ENCODE measurements around the gene WDR37.
A peak's percentile ranks its signal among the peaks of the same experiment; 100 is the strongest.
"Not testable (repeated sequence)": the region's sequence is repeated elsewhere in the genome, so short reads cannot be mapped to it uniquely, and the experiment has no call there.

WDR37 gene

DNA sequence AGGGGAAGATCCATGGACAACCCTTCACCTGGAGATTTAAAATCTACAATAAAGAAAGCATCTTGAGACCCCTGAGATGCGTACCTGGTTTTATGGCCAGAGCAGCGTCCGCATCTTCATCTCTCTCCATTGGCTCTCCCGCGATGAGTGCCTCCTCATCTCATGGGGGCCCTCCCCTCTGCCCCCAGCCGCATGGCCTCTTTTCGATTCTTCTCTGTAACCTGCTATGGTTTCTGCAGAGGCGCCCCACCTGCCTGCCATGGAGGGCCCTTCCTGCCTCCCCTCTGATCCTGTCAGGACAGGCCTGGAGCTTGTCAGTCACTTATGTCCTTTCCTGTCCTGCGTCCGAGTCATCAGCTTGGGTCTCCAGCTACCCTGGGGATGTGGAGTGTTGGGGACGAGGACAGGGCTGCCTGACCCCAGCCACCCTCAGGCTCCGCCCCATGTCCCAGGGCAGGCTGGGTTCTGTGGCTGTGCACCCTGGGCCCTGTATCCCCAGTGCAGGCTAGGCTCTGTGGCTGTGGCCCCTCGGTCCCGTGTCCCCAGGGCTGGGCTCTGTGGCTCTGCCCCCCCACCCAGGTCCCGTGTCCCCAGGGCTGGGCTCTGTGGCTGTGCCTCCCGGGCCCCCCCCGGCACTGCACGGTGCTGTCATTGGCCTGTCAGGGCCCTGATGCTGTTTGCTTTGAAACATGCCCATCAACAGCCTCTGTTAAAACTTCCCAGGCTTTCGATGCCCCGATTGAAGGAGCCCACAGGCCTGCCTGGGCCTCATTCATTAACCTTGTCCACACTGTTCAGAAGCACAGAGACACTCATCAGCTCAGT lies 99.8 kb downstream of the WDR37 start:
- DNase-seq: no peak

DNA sequence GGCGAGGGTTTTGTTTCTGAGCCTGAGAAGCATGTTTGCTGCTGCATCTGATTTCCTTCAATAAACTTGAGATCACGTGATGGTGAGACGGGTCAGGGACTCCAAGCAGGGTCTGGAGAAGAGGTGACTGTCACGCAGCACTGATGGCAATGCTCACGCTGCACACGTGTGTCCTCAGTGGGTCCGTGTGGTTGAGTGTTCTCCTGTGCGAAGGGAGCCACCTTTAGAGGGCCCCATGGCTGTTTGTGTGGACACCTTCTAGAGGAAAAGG lies 100.4 kb downstream of the WDR37 start:
- peak; percentile 1 for DNase-seq

DNA sequence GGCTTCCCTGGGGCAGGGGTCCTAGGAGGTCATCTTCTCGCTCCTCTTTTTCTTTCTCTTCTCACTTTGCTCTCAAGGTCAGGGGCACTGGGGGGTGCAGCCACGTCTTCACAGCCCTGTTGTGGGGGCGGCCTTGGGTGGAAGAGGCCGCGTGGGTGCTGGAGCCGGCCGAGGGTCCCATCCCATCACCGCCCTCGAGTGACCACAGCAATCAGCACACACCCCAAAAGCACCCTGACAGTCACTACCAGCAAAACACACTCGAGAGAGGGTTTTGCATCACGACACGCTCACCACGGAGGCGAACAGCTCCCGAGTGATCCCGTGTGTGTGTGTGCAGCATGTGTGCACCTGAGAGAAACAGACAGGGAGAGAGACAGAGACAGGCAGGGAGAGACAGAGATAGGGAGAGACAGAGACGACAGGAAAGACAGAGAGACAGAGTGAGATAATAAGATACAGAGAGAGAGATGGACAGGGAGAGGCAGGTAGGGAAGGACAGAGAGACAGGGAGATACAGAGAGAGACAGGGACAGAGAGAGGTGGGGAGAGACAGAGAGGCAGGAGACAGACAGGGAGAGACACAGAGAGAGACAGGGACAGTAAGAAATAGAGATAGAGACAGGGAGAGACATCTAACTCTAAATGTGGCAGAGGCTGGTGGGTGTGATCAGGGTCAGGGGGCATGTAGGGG lies 100.9 kb downstream of the WDR37 start:
- no peak for DNase-seq

DNA sequence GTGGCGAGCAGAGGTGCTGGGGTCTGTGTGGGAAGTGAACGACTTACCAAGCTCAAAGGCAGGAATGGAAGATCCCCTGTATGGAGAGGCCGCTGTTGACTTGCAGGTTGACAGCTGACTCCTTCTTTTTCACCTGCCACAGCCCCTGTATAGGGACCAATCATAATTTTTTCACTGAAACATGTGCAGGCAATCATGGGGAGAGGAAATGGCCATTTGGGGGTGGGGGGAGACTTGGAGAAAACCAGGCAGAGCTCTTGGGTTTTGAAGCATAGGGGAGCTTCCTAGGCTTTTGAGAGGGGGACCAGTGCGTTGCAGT lies 101.4 kb downstream of the WDR37 start:
- no peak for DNase-seq

DNA sequence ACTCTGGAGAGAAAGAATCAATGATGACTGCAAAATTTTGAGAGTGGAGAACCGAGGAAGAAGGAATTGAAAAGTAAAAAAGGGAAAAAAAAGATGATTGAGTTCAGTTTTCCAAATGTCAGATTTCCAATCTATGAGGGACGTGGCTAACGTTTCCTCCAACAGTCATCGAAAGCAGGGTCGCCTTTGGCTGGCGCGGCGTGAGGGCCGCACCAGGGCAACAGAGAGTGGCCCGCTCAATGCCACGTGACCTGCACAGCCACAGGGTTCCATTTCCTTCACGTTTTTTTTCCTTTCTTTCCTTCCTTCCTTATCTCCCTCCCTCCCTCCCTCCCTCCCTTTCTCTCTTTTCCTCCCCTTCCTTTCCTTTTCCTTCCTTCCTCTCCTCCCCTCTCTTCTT lies 101.9 kb downstream of the WDR37 start:
- DNase-seq: no peak

DNA sequence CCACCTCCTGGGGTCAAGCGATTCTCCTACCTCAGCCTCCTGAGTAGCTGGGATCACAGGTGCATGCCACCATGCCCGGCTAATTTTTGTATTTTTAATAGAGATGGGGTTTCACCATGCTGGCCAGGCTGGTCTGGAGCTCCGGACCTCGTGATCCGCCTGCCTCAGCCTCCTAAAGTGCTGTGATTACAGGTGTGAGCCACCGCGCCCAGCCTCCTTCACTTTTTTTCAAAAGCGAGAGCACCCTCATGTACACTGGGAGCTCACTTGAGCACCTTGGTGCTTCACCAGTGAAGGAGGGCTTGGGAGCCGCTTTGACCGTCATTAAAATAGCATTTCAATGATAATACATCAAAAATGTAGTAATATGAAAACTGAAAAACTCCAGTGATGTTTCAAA lies 102.4 kb downstream of the WDR37 start:
- DNase-seq: not testable (repeated sequence)

DNA sequence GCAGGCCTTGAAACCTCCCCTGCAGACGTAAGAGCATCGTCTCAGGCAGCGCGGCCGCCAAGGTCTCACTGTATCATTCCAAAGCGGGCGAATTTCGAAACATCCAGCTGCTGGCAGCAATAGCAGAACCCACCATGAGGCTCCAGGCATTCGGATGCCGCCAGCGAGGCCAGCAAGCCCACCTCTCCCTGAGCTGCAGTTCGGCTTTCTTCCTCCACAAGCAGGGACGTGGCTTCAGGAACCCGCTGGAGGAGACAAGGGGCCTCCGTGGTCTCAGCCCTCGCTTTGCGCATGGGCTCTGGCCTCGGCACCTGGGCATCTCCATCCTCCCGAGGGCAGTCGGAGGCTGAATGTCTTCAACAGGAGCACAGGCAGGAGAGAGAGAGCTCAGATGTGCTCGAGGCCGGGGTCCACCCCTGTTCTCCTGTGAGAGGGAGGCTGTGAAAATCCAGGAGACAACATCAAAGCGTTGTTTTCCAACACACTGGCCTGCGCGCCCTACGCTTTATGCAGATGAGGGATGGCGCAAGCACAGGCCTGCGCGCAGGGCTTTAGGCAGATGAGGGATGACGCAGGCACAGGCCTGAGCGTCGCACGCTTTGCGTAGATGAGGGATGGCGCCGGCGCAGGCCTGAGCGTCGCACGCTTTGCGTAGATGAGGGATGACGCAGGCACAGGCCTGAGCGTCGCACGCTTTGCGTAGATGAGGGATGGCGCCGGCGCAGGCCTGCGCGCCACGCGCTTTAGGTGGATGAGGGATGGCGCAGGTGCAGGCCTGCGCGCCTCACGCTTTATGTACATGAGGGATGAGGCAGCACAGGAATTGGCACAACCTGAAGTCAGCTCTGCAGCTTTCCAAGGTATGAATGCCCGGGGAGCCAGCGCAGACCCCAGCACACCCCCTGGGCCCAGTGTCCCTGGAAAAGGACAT lies 103.2 kb downstream of the WDR37 start:
- DNase-seq: no peak

DNA sequence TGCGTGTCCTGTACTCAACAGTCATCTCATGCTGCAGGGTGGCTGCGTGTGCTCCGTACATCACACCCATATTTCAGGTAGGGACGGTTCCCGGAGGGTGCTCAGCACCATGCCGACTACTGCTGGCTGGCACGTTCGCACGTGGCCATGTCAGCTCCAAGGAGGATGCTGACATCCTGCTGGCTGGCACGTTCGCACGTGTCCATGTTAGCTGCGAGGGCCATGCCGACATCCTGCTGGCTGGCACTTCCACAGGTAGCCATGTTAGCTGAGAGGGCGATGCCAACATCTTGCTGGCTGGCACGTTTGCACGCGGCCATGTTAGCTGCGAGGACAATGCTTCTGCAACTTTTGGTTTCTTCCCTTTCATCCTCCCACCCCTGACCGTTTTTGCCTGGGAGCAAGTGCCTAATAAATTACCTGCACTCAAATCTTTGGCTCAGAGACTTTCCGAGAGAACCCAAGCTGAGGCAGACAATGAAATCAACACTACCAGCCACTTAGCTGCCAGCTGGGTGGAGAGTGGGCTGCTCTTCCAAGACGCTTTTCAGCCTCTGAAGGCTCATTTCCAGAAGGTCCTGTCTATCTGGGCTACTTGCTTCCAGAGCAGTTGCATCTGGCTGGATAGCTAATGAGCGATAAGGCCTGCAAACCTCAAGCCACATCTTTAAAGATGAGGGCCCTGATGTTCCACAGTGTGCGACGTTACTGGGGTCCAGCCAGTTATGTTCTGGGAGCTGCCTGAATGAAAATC lies 104.6 kb downstream of the WDR37 start:
- no peak for DNase-seq

DNA sequence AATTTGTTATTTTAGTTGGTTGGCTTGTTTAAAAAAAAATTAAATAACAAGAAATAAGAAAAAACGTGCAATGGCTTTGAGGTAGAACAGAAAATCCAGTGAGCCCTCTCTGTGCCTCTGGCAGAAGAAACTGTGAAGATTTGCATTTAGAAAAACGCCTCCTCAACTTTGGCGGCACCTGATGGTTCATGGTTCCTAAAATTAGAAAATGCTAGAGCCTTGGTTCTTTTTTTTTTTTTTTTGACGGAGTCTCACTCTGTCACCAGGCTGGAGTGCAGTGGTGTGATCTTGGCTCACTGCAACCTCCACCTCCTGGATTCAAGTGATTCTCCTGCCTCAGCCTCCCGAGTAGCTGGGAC lies 105.1 kb downstream of the WDR37 start:
- not testable (repeated sequence) for DNase-seq

DNA sequence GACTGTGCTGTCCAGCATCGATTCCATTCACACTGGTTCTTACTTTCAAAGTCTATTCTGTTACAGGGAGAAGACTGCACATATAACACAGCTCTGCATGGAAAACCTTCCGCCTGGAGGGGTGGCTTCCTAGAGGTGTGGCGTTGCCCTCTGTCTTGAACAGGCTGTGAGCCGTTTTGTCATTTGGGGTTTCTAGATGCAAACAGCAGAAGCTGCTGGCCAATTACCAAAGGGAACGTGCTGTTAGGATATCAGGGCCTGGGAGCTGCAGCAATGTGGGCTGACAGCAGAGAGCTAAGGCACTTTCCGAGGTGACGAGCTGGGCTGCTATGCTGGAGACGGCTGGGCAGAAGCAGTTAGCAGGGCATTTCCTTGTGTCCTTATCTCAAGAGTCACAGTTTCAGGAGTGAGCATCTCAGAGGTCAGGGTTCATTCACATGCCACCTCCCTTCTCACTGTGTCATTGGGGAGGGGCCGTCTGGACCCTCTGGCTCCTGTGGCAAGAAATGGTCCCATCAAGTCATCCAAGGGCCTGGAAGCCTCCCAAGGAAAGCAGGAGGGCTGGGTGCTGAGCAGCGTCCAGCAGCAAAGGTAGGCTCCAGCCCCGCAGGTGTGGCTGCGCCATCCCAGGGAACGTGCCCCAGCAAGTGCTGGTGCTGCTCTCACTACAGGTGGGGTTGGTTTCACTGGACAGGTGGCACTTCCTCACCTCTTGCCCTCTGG lies 106.5 kb downstream of the WDR37 start:
- no peak for DNase-seq

DNA sequence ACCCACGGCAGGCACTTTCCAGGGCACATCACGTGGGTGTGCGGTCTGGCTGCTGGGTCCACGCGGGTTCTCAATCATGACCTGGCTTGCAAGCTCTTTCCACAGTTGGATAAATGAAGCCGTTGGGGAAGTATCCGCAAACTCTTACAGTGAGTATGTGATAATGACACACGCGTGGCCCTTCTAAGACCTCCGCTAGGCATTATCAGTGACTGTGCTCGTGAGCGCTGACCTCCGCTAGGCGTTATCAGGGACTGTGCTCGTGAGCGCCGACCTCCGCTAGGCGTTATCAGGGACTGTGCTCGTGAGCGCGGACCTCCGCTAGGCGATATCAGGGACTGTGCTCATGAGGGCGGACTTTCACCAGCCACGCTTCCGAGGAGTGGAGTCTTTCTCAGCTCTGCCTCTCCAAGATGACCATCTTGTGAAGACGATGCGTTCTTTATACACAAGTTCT lies 107.0 kb downstream of the WDR37 start:
- DNase-seq: no peak

DNA sequence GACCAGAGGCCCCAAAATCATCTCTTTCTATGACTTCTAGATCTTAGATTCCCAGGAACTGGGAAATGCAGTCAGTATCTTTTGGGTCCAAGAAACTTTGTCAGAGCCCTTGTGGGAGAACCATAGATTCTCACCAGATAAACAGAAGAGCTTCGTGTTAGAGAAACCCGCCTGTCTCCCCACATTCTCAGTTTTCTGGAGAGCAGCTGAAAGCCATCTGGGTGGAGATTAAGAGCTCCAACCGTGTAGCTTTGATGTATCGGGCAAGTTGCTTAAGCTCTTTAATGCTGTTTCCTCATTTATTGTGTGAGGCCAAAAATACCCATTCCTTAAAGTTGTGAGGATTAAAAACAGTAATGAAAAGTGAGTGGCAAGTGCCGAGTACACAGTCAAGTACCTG lies 107.6 kb downstream of the WDR37 start:
- no peak for DNase-seq

DNA sequence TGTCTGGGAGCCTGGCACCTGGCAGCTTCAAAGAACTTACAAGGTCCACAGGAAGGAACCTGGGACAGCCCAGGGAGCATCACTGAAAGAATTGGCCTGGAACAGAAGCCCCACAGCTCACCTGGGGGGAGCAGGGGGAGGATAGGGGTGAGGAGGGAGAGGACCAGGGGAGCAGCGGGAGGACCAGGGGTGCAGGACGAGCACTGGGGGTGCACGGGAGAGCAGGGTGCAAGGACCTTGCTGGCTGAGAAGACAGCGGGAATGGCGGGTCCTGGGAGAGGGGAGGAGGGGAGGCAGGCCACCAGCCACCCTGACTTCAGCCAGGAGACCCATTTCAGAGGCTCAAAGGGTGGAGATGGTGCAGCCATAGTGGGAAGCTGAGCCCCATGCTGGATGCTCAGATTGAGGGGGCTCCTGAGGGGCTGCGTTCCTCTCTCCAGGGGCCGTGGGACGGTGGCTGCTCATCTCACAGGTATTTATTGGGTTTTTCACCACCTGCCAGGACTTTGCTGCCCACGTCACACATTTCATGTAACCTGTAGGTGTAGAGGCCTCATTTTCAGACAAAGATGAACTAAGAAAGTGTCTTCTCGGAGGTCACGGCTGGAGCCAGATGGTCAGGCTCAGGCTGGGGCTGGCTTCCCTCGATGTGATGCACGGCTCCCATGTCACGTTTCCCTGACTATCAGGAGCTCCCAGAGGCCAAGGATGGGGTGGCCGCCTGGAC lies 110.1 kb downstream of the WDR37 start:
- no peak for DNase-seq

DNA sequence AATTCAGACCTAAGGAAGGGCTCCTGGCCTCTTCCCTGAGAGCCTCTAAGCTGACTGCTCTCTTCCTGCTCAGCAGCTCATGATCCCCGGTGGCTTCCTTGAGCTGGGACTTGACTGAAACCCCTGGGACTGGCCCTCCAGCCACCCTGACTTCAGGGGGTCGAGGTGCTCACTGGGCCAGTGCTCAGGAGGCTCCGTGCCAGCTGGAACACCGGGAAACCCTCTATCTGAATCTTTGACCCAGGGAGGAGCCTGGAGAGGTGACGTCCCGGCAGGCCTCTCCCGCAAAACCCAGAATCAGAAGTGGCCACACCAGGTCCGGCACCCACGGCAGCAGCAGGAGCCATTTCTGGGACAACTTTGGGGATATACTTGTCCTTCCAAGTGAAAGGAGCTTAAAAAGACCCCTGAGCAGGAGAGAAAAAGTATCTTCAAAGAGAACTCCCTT lies 110.7 kb downstream of the WDR37 start:
- no peak for DNase-seq

DNA sequence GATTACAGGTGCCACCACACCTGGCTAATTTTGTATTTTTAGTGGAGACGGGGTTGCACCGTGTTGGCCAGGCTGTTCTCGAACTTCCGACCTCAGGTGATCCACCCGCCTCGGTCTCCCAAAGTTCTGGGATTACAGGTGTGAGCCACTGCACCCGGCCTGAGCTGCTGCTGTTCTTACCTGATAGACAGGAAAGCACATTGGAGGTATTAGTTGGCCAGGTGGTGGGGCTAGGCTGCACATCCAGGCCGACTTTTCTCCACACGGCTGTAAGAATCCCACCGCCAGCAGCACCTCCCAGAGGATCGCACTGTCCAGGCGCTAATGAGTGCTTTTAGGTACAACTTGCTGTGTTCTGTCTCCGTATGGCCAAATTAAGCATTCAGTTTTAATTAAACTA lies 112.6 kb downstream of the WDR37 start:
- DNase-seq: no peak

DNA sequence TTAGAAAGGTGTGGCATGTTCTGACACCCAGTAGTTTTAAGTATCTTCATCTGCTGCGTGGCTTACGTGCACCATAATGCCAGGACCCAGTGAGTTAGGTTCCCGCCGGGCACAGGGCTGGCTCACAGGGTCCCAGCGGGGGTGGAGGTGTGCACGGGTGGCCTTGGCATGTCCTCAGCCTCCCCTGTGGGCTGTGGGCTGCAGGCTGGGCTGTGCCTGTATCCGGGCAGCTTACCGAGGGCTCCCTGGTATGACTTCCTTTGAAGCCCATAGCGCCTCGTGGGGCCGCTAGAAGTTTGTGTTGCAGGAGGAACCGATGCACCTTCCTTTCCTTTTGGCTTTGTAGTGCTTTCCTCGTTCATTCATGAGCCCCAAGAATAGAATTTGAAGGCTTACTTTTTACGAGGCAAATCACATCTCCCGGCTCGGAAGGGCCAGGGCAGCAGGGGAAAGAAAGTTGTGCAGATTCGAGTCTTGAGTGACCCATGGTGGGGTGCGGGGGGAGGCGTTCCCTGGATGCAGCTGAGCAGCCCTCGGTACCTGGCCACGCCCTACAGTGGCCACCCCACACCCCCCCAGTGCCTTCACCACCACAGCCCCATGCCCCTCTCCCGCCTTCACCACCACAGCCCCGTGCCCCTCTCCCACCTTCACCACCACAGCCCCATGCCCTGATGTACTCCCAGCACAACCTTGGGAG lies 113.2 kb downstream of the WDR37 start:
- no peak for DNase-seq

DNA sequence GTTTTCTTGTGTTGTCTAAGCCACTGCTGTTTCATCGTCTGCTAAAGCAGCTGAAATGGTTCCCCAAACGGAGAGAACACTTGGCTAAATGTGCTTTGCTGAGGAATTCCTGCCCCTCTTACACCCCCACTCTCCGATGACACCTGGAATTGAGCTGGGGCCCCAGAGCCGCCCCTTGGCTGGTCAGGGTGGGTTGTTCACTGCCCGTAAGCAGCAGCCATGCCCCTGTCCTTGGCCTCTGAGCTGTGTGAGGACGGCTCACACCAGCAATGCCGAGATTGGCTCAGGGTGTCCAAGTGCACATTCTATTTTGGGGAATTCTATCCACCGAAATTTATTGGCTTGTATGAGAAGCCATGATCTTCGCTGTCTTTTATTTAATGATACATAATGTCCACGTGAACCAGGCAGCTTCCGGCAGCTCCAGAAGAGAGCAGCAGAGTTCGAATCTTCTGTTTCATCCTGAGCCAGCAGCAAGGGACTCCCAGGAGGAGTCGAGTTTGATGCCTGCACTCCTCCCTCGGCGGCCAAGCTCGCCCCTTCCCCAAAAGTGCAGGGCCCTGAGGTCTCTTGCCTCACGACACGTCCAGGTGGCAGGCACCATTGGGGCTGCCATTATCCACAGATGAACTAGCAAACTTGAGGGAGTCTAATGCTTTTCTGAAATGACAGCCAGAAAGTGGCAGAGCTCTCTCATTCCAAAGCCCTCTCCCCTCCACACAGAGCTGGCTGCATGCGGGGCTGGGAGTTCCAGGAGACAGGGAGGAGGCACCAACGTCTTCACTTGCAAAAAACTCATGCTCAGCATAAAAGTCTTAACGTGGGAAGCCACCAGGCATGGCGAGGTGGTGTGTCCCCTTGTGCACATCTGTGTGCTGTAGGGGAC lies 114.0 kb downstream of the WDR37 start:
- no peak for DNase-seq

DNA sequence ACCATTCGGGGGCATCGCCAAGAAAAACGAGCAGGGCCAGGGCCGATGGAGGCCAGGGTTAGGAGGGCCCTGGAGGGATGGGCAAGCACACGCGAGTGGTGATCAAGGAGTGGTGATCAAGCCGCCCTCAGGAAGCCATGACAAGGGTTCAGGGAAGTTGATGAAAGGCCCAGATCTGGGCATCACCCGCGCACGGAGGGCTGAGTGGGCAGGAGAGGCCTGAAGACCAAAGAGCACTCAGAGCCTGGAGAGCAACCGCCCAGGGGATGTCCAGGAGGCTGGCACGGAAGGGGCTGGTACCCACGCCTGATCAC lies 114.6 kb downstream of the WDR37 start:
- DNase-seq: no peak

DNA sequence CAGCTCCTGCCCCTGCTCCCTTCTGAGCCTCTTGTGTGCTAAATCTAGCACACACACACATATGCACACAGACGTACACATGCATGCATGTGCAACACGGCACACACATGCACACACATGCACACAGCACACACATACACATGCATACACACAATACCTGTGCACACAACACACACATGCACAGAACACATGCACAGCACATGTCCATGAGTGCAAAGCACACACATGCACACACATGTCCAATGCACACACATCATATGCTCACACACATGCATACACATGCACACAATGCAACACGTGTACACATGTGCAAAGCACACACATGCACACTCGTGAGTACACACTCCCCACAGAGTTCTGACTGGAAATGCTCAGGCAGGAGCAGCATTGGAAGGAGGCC lies 115.0 kb downstream of the WDR37 start:
- DNase-seq: no peak

DNA sequence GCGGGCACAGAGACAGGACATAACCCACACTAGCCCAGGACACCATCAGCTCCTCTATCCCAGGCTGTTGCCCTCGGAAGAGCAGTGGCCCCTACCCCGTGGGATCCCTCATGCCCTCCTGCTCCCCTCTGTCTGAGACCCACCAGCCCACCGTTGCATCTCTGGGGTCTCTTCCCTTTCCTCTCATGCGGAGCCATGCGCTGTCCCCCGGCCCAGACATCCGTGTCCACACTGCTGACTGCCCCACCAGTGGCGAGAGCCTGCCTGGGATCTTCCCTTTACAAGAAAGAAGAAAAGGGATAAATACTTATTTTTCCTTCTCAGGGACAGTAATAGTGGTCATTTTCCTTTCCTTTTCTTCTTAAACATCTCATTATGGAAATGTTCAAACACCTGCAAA lies 115.4 kb downstream of the WDR37 start:
- DNase-seq: no peak
